GM12872 (cell line): ENCODE results near the gene ANK3.

Source experiments
- TF ChIP-seq, protein P1 (sequence below): IDR thresholded peaks from 3 replicates; pipeline ENCODE4 v1.5.1; 2011; ENCODE audit warnings: low read depth, mild to moderate bottlenecking, low read length, moderate library complexity; ENCODE audit not compliant: insufficient read depth

ANK3 gene

GRCh38 chr10:60427709-60428386 lies 38.2 kb upstream of the ANK3 start:
- TF ChIP-seq, protein P1, sequence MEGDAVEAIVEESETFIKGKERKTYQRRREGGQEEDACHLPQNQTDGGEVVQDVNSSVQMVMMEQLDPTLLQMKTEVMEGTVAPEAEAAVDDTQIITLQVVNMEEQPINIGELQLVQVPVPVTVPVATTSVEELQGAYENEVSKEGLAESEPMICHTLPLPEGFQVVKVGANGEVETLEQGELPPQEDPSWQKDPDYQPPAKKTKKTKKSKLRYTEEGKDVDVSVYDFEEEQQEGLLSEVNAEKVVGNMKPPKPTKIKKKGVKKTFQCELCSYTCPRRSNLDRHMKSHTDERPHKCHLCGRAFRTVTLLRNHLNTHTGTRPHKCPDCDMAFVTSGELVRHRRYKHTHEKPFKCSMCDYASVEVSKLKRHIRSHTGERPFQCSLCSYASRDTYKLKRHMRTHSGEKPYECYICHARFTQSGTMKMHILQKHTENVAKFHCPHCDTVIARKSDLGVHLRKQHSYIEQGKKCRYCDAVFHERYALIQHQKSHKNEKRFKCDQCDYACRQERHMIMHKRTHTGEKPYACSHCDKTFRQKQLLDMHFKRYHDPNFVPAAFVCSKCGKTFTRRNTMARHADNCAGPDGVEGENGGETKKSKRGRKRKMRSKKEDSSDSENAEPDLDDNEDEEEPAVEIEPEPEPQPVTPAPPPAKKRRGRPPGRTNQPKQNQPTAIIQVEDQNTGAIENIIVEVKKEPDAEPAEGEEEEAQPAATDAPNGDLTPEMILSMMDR: no peak

DNA sequence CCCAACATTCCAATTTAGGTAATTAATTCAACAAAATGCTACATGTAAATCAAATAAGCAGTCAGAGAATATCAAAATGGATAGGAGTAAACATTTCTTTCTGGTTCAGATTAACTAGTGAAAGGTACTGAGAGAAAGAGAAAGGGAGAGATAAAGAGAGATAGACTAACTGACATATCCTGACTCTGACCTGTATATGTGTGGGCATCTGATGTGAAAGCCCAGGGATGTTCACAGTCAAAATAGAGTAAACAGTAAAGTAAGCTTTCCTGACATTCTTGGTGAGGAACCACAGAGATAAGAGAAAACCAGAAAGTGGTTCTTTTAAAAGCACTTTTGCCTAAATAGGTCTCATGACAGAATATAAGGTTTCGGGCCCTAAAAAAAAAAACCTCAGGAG lies 37.5 kb upstream of the ANK3 start:
- TF ChIP-seq, protein P1: no peak

DNA sequence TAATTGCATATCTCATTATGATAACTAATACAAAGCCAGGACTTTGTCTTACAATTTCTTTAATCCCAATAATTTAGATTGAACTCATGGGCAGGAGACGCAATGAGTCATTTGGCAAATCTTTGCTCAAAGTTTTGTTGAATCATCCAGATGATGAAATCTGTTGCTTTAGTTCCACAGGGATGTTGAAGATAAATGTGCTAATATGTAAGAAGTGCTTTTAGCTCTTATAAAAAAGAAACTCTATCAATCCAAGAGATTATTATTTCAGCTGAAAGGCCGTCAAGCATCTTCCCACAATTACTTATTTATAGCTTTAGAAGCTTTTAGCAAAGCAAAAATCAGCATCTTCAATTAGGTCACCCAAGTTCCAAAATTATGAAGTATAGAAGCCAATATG lies 36.8 kb upstream of the ANK3 start:
- TF ChIP-seq, protein P1: no peak

- TF ChIP-seq, protein P1: no peak
Measured at GRCh38 chr10:60425392-60426110, 35.9 kb upstream of the ANK3 start.

DNA sequence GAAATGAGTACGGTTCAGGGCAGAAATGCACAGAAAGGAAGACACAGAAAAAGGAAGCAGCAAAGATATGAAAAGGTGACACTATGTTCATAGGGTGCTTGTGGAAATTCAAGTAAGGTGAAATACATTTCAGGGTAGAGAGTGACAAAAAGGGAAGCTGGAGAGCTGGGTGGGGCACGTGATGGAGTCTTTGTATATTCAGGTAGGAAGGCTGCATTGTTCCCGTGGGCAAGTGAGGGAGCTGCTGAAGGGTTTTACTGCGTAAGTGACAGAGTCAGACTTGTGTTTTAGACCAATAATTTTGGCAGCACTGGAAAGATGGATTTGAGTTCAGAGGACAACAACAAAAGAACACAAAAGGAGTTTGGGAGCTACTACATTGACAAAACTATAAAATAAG lies 35.3 kb upstream of the ANK3 start:
- TF ChIP-seq, protein P1: no peak

GRCh38 chr10:60423920-60424319 lies 34.2 kb upstream of the ANK3 start:
- TF ChIP-seq, protein P1: no peak

GRCh38 chr10:60422809-60423208 lies 33.1 kb upstream of the ANK3 start:
- TF ChIP-seq, protein P1: no peak
